Panc1 (cell line): ENCODE results near the gene USP48. TPM values are rescaled to one million over a fixed set of nuclear protein-coding genes. Genes with fewer than 3 reads are reported as not detected.

Experiments used
- ATAC-seq: fragments of 200-7000 bp; cut with Tn5 transposase; 2 replicates; pipeline ENCODE4 v1.9.1; 2020; ENCODE audit warnings: mild to moderate bottlenecking, moderate library complexity
- BruUV-seq: library from RNA; stranded (reverse); fragments of 400-500 nt; replicated peaks from 2 replicates; lab custom pipeline; 2021; lab: Mats Ljungman, UMichigan
- CTCF ChIA-PET: fragments of 300-600 bp; sonication (Branson Sonifier 250); formaldehyde crosslinking; loops from one replicate; lab custom pipeline; 2022; ENCODE audit warnings: antibody characterized with exemption; lab: Charles Lee
- POLR2A ChIA-PET: fragments of 300-600 bp; sonication (Branson Sonifier 250); formaldehyde crosslinking; loops from one replicate; lab custom pipeline; 2022; ENCODE audit warnings: antibody characterized with exemption; lab: Charles Lee
- DNase-seq: peaks from one replicate; pipeline ENCODE4 v3.0.0-alpha.2; 2010; ENCODE audit warnings: low read depth, low spot score
- H3K27ac ChIP-seq: 2 replicates; pipeline ENCODE4 v1.5.1; 2011; ENCODE audit warnings: mild to moderate bottlenecking, low read length, inconsistent platforms
- H3K27me3 ChIP-seq: fragments of 200-500 bp; sonication (Bioruptor generic); 2 replicates; pipeline ENCODE4 v1.6.0; 2014; ENCODE audit warnings: low read length, inconsistent platforms; ENCODE audit not compliant: control insufficient read depth, insufficient read depth
- H3K36me3 ChIP-seq: fragments of 200-500 bp; sonication (Bioruptor generic); 2 replicates; pipeline ENCODE4 v1.5.1; 2014; ENCODE audit warnings: inconsistent platforms, mild to moderate bottlenecking, low read length, moderate library complexity; ENCODE audit not compliant: control insufficient read depth, insufficient read depth
- H3K4me1 ChIP-seq: 2 replicates; pipeline ENCODE4 v1.5.1; 2011; ENCODE audit warnings: inconsistent platforms, mild to moderate bottlenecking, low read length, moderate library complexity; ENCODE audit not compliant: control insufficient read depth, insufficient read depth
- H3K4me3 ChIP-seq, 2 experiments: 2 replicates each; pipeline ENCODE4 v1.5.1; 2011 to 2012; ENCODE audit warnings: low read depth in 2 of 2, low read length in 2 of 2, mild to moderate bottlenecking in 2 of 2, inconsistent platforms in 1 of 2, moderate library complexity in 1 of 2
- H3K9me3 ChIP-seq: fragments of 200-500 bp; sonication (Bioruptor generic); 2 replicates; pipeline ENCODE4 v1.5.1; 2014; ENCODE audit warnings: low read depth, mild to moderate bottlenecking, inconsistent platforms, low read length, moderate library complexity; ENCODE audit not compliant: control insufficient read depth, insufficient read depth
- CTCF ChIP-seq: fragments of 450-650 bp; IDR thresholded peaks from 2 replicates; pipeline ENCODE4 v1.5.1; 2017; ENCODE audit warnings: mild to moderate bottlenecking
- POLR2AphosphoS5 ChIP-seq: IDR thresholded peaks from 2 replicates; pipeline ENCODE4 v1.6.1; 2012; ENCODE audit warnings: mild to moderate bottlenecking, low read depth, low read length, moderate library complexity
- REST ChIP-seq, 2 experiments: IDR thresholded peaks; 2 replicates each; pipeline ENCODE4 v1.6.1; 2011 to 2012; ENCODE audit warnings: low read depth in 2 of 2, control low read depth in 1 of 2, low read length in 1 of 2, mild to moderate bottlenecking in 1 of 2, moderate library complexity in 1 of 2; ENCODE audit not compliant: insufficient read depth in 1 of 2
- SIN3A ChIP-seq: IDR thresholded peaks from 2 replicates; pipeline ENCODE4 v1.6.1; 2012; ENCODE audit warnings: low read depth, mild to moderate bottlenecking, low read length, moderate library complexity, borderline replicate concordance; ENCODE audit not compliant: insufficient read depth
- TCF7L2 ChIP-seq: IDR thresholded peaks from 2 replicates; pipeline ENCODE4 v1.6.1; 2011; ENCODE audit warnings: mild to moderate bottlenecking, low read depth, low read length, inconsistent platforms
- in situ Hi-C: cut with HindIII; loops from 2 replicates; pipeline ENCODE4 v1.10.0; 2016; ENCODE audit warnings: low sequenced_read_pairs, low pct_unique_long_range_greater_than_20kb
- intact Hi-C: fragments of 100-400 bp; cut with micrococcal nuclease; formaldehyde crosslinking; loops from one replicate; pipeline ENCODE4 v1.10.0; 2022; ENCODE audit not compliant: unreplicated experiment
- total RNA-seq: library from RNA; stranded (reverse); gene quantifications from one replicate; pipeline ENCODE4 v1.2.1, GENCODE V29; 2021; ENCODE audit not compliant: unreplicated experiment

USP48 gene
- total RNA-seq, 1 experiment from 2014 or later, result 71.6 TPM

GRCh38 chr1:21659099-21659923, 123.6 kb downstream of the USP48 start:
- no TSS peak for BruUV-seq
- Histone ChIP-seq H3K27me3 (peaks cover 2% of the 10 kb centered on the region; the same call in 1 of the 2 replicates), H3K4me1 (0 out of 2 replicates have a peak, but pooled peaks cover 4% of the 10 kb centered on the region), H3K27ac (no peak overlapping the region), H3K9me3 (no peaks in the 10 kb centered on the region), H3K4me3 (peak overlapping the region; percentile 18 to 31; a peak in 2 of 4 replicates), H3K36me3 (no peaks in the 10 kb centered on the region)
- no peak for DNase-seq
- in situ Hi-C loops, result no loop called here
- ChIA-PET POLR2A (no interaction called here), CTCF (interaction anchor here (0.7 to 1.1 kb wide), 4 partner anchors 8 to 291 kb away, joined by 3 to 6 read pairs (median 4); no protein-coding TSS in a partner anchor)
- intact Hi-C loops, result loop anchor here (2.0 to 10.0 kb wide), 3 partner anchors 65 to 289 kb away; no protein-coding TSS in a partner anchor
- peak; percentile 45 for ATAC-seq
- TF ChIP-seq POLR2AphosphoS5 (no peak), CTCF (peak; percentile 99), TCF7L2 (no peak), REST (IDR thresholded peaks at IDR 0.05; ENCODE audit: insufficient read depth in 1 of 2, low read depth in 2 of 2, low read length in 1 of 2) (peak; percentile 98 to 100), SIN3A (peak; percentile 89)

GRCh38 chr1:21657456-21658190, 125.3 kb downstream of the USP48 start:
- peaks cover 2% of the 10 kb centered on the region; the same call in 1 of the 2 replicates for H3K27me3 ChIP-seq
- no peak for DNase-seq
- CTCF ChIA-PET, result no interaction called here
- intact Hi-C loops, result loop anchor here (2.0 to 10.0 kb wide), 3 partner anchors 63 to 287 kb away; no protein-coding TSS in a partner anchor
- no TSS peak for BruUV-seq
- no peak for ATAC-seq
- 0 out of 2 replicates have a peak, but pooled peaks cover 4% of the 10 kb centered on the region for H3K4me1 ChIP-seq
- H3K9me3 ChIP-seq, result no peaks in the 10 kb centered on the region
- TF ChIP-seq POLR2AphosphoS5, result no peak
- H3K27ac ChIP-seq, result no peak overlapping the region
- POLR2A ChIA-PET, result no interaction called here
- H3K36me3 ChIP-seq, result no peaks in the 10 kb centered on the region
- H3K4me3 ChIP-seq, result no peak overlapping the region
- in situ Hi-C loops, result no loop called here
